HepG2 (cell line): ENCODE data around the gene HOXD4. TPM values are rescaled to one million over a fixed set of nuclear protein-coding genes. Genes with fewer than 3 reads are reported as not detected.

Source experiments
- ATAC-seq: fragments of 200-7000 bp; cut with Tn5 transposase; 3 replicates; pipeline ENCODE4 v1.9.1; 2020; ENCODE audit warnings: mild to moderate bottlenecking, moderate library complexity
- BruUV-seq: library from RNA; stranded (reverse); fragments of 400-500 nt; replicated peaks from 2 replicates; lab custom pipeline; 2021; lab: Mats Ljungman, UMichigan
- CTCF ChIA-PET: fragments of 300-600 bp; formaldehyde crosslinking; extraction: SDS; loops from one replicate; lab custom pipeline; 2021; ENCODE audit warnings: low total read pairs, inconsistent platforms, low intra/inter-chr PET ratio; lab: Yijun Ruan, JAX
- POLR2A ChIA-PET: fragments of 350-600 bp; sonication (Branson Sonifier 250); formaldehyde crosslinking; loops from one replicate; lab custom pipeline; 2020; ENCODE audit warnings: antibody characterized with exemption, inconsistent platforms; lab: Yijun Ruan, JAX
- DNase-seq: peaks from one replicate; pipeline ENCODE4 v3.0.0-alpha.2; 2015; ENCODE audit warnings: low spot score
- FAIRE-seq: peaks from 3 replicates; lab custom pipeline; 2011; peaks lifted over from hg19 to GRCh38; lab: Jason Lieb, UNC
- H2AFZ ChIP-seq: one replicate; pipeline ENCODE4 v1.6.1; 2011; ENCODE audit warnings: low read length, inconsistent platforms
- H3K27ac ChIP-seq: fragments of 300-600 bp; 3 replicates; pipeline ENCODE4 v1.8.0; 2011; ENCODE audit warnings: mixed run types, mild to moderate bottlenecking, mixed read lengths, low read length, inconsistent platforms; ENCODE audit not compliant: insufficient read depth; ENCODE audit errors: extremely low read length
- H3K27me3 ChIP-seq, 2 experiments: fragments of 200-600 bp in 1 of 2; 2 replicates in 1 of 2; 3 replicates in 1 of 2; pipeline versions ENCODE4 v1.6.0 to v1.8.0; 2011; ENCODE audit warnings: low read length in 2 of 2, mild to moderate bottlenecking in 2 of 2, moderate library complexity in 2 of 2, inconsistent platforms in 1 of 2; ENCODE audit not compliant: insufficient read depth in 2 of 2, control insufficient read depth in 1 of 2
- H3K36me3 ChIP-seq, 2 experiments: fragments of 200-600 bp in 1 of 2; replicated peaks in 1 of 2; 2 replicates in 1 of 2; 3 replicates in 1 of 2; pipeline versions ENCODE4 v1.5.1 to v1.8.0; 2011; ENCODE audit warnings: low read length in 2 of 2, inconsistent platforms in 1 of 2; ENCODE audit not compliant: insufficient read depth in 2 of 2, control insufficient read depth in 1 of 2
- H3K4me1 ChIP-seq: 2 replicates; pipeline ENCODE4 v1.5.1; 2012; ENCODE audit warnings: low read length, inconsistent platforms; ENCODE audit not compliant: insufficient read depth
- H3K4me2 ChIP-seq: 2 replicates; pipeline ENCODE4 v1.6.0; 2011; ENCODE audit warnings: low read depth, low read length, inconsistent platforms
- H3K4me3 ChIP-seq, 3 experiments: fragments of 200-600 bp in 1 of 3; sonication (generic), shearing (Covaris generic) in 1 of 3; replicated peaks in 1 of 3; 2 replicates each; pipeline ENCODE4 v1.5.1; 2011 to 2016; ENCODE audit warnings: low read length in 3 of 3, inconsistent platforms in 2 of 3, low read depth in 2 of 3, mild to moderate bottlenecking in 2 of 3, control low read depth in 1 of 3, mixed read lengths in 1 of 3; ENCODE audit not compliant: insufficient read depth in 1 of 3
- H3K79me2 ChIP-seq: one replicate; pipeline ENCODE4 v1.6.1; 2011; ENCODE audit warnings: low read length, inconsistent platforms; ENCODE audit not compliant: insufficient read depth
- H3K9ac ChIP-seq: 2 replicates; pipeline ENCODE4 v1.6.0; 2011; ENCODE audit warnings: mild to moderate bottlenecking, low read depth, low read length, inconsistent platforms; ENCODE audit not compliant: insufficient read depth
- H3K9me3 ChIP-seq: 2 replicates; pipeline ENCODE4 v1.5.1; 2012; ENCODE audit warnings: mild to moderate bottlenecking, low read length
- H4K20me1 ChIP-seq: 2 replicates; pipeline ENCODE4 v1.6.0; 2011; ENCODE audit warnings: inconsistent platforms, mild to moderate bottlenecking, low read length, moderate library complexity; ENCODE audit not compliant: insufficient read depth
- ASH2L ChIP-seq: fragments of 300-600, 200-600 bp; sonication (generic); IDR thresholded peaks from 2 replicates; pipeline ENCODE4 v1.7.0; 2017; ENCODE audit warnings: low read depth, mild to moderate bottlenecking, moderate library complexity, mixed read lengths, low read length; ENCODE audit not compliant: insufficient read length
- EZH2 ChIP-seq: conservative IDR thresholded peaks from 2 replicates; pipeline ENCODE4 v1.6.1; 2012; ENCODE audit warnings: mild to moderate bottlenecking, low read depth, low read length, moderate library complexity
- IRF2 ChIP-seq: IDR thresholded peaks from 2 replicates; pipeline ENCODE4 v1.6.1; 2018; ENCODE audit warnings: missing genetic modification reagents, missing compliant biosample characterization
- JUN ChIP-seq: sonication (generic); formaldehyde crosslinking; IDR thresholded peaks from 2 replicates; pipeline ENCODE4 v1.4.0; 2020; ENCODE audit warnings: mild to moderate bottlenecking, missing genetic modification reagents
- NR3C1 ChIP-seq: sonication (generic); formaldehyde crosslinking; IDR thresholded peaks from 2 replicates; pipeline ENCODE4 v1.4.0; 2020; ENCODE audit warnings: missing genetic modification reagents
- RBFOX2 ChIP-seq: fragments of 200-400 bp; formaldehyde crosslinking; IDR thresholded peaks from 2 replicates; pipeline ENCODE4 v1.6.1; 2017; ENCODE audit warnings: low read depth, mild to moderate bottlenecking, low read length
- RBM39 ChIP-seq: fragments of 200-400 bp; formaldehyde crosslinking; IDR thresholded peaks from one replicate; pipeline ENCODE4 v1.6.1; 2018; ENCODE audit warnings: antibody characterized with exemption, mild to moderate bottlenecking, low read depth, low read length; ENCODE audit not compliant: poor library complexity, severe bottlenecking
- RNF2 ChIP-seq: fragments of 450-650 bp; conservative IDR thresholded peaks from 2 replicates; pipeline ENCODE4 v1.6.1; 2016; ENCODE audit warnings: low read depth
- SPEN ChIP-seq: sonication (generic); formaldehyde crosslinking; IDR thresholded peaks from 2 replicates; pipeline ENCODE4 v1.5.1; 2020; ENCODE audit warnings: low read depth, mild to moderate bottlenecking, missing genetic modification reagents
- U2AF2 ChIP-seq: fragments of 200-400 bp; formaldehyde crosslinking; IDR thresholded peaks from 2 replicates; pipeline ENCODE4 v1.6.1; 2017; ENCODE audit warnings: low read depth, mild to moderate bottlenecking, low read length
- ZFX ChIP-seq: sonication (generic); formaldehyde crosslinking; IDR thresholded peaks from 2 replicates; pipeline ENCODE4 v1.4.0; 2020; ENCODE audit warnings: mild to moderate bottlenecking, low read depth, missing genetic modification reagents, moderate library complexity
- ZNF10 ChIP-seq: sonication (generic); formaldehyde crosslinking; IDR thresholded peaks from 2 replicates; pipeline ENCODE4 v1.4.0; 2020; ENCODE audit warnings: mild to moderate bottlenecking, low read depth, missing genetic modification reagents, borderline replicate concordance
- ZNF460 ChIP-seq: sonication (generic); formaldehyde crosslinking; IDR thresholded peaks from 2 replicates; pipeline ENCODE4 v1.5.1; 2020; ENCODE audit warnings: missing genetic modification reagents, mild to moderate bottlenecking, borderline replicate concordance
- ZNF563 ChIP-seq: sonication (generic); formaldehyde crosslinking; IDR thresholded peaks from 2 replicates; pipeline ENCODE4 v1.8.0; 2022; ENCODE audit warnings: mild to moderate bottlenecking, moderate library complexity, missing genetic modification reagents
- ZNF7 ChIP-seq: IDR thresholded peaks from 2 replicates; pipeline ENCODE4 v1.6.1; 2016; ENCODE audit warnings: missing biosample characterization, missing genetic modification reagents
- ZNF775 ChIP-seq: sonication (generic); formaldehyde crosslinking; IDR thresholded peaks from 2 replicates; pipeline ENCODE4 v1.4.0; 2020; ENCODE audit warnings: missing genetic modification reagents, mild to moderate bottlenecking, moderate library complexity, borderline replicate concordance
- ZNF878 ChIP-seq: sonication (generic); formaldehyde crosslinking; IDR thresholded peaks from 2 replicates; pipeline ENCODE4 v1.8.1; 2023; ENCODE audit warnings: mild to moderate bottlenecking, missing genetic modification reagents, moderate library complexity
- ZSCAN21 ChIP-seq: sonication (generic); formaldehyde crosslinking; IDR thresholded peaks from 2 replicates; pipeline ENCODE4 v1.8.0; 2022; ENCODE audit warnings: mild to moderate bottlenecking, missing genetic modification reagents, moderate library complexity, borderline replicate concordance
- WGBS: methylation state at CpG from one replicate; pipeline ENCODE4 v1.1.6; 2017; ENCODE audit warnings: low lambda C conversion rate; 5-methylcytosine and 5-hydroxymethylcytosine counted together
- in situ Hi-C: cut with HindIII; loops from 2 replicates; pipeline ENCODE4 v1.10.0; 2017; ENCODE audit warnings: low pct_unique_long_range_greater_than_20kb; ENCODE audit not compliant: extremely low pct_ligation_motif_present
- intact Hi-C: fragments of 100-400 bp; cut with micrococcal nuclease; formaldehyde crosslinking; loops from one replicate; pipeline ENCODE4 v1.10.0; 2022; ENCODE audit not compliant: unreplicated experiment
- polyA plus RNA-seq, 8 experiments: library from polyadenylated mRNA; depleted of rRNA in 3 of 8; stranded (reverse) in 7 of 8; unstranded in 1 of 8; fragments of >200 nt; fragmentation: Illumina TruSeq in 4 of 8; extraction: Trizol in 4 of 8; gene quantifications; 2 replicates each; pipeline versions ENCODE4 v1.2.1 to v1.2.3, GENCODE V29; 2011 to 2016; ENCODE audit warnings: low read depth in 4 of 8, missing spikeins in 1 of 8, mixed read lengths in 1 of 8; ENCODE audit not compliant: insufficient read depth in 1 of 8
- total RNA-seq, 5 experiments: library from RNA; depleted of rRNA; stranded (reverse); fragments of >200 nt; fragmentation: Illumina TruSeq; extraction: Trizol; gene quantifications; 2 replicates each; pipeline ENCODE4 v1.2.3, GENCODE V29; 2016; ENCODE audit warnings: low read depth in 1 of 5

Gene HOXD4
- total and polyA plus RNA-seq, 2 of the 13 experiments (the other 11 are each of a cell fraction or from before 2014, with no cell fraction given) = not detected

GRCh38 chr2:176129813-176130146 is 21.6 kb upstream of the HOXD4 start:
- DNase-seq (no peak), FAIRE-seq (no peak), ATAC-seq (no peak)
- intact Hi-C loops (no loop called here), in situ Hi-C loops (loop anchor here (5.0 kb wide), 4 partner anchors 423 to 1018 kb away; no protein-coding TSS in a partner anchor)
- Histone ChIP-seq H3K36me3 (no peaks in the 10 kb centered on the region), H2AFZ (no peak overlapping the region), H3K9me3 (no peaks in the 10 kb centered on the region), H3K9ac (no peak overlapping the region), H3K79me2 (no peaks in the 10 kb centered on the region), H3K4me1 (no peaks in the 10 kb centered on the region), H3K4me2 (no peak overlapping the region), H3K27me3 (peaks cover 9 to 81% of the 10 kb centered on the region in 2 experiments), H4K20me1 (no peaks in the 10 kb centered on the region; the same call in 1 of the 2 replicates), H3K27ac (no peak overlapping the region), H3K4me3 (no peak overlapping the region)
- TF ChIP-seq IRF2 (CRISPR knock-in tag) = no peak
- TF ChIP-seq RBFOX2 = no peak
- no peak for TF ChIP-seq JUN (CRISPR knock-in tag)
- no peak for TF ChIP-seq ZNF7 (CRISPR knock-in tag)
- TF ChIP-seq ZNF10 = no peak
- no peak for TF ChIP-seq ZNF878
- no peak for TF ChIP-seq ZNF460 (CRISPR knock-in tag)
- no peak for TF ChIP-seq EZH2
- TF ChIP-seq U2AF2 = no peak
- TF ChIP-seq ZNF775 (CRISPR knock-in tag) = no peak
- no peak for TF ChIP-seq NR3C1
- no peak for TF ChIP-seq RNF2
- no peak for TF ChIP-seq ASH2L
- no peak for TF ChIP-seq ZNF563 (CRISPR knock-in tag)
- no peak for TF ChIP-seq ZSCAN21
- no peak for TF ChIP-seq SPEN (CRISPR knock-in tag)
- no peak for TF ChIP-seq RBM39
- no peak for TF ChIP-seq ZFX (CRISPR knock-in tag)
- no TSS peak for BruUV-seq
- 75% methylated on average over 43 of the region's 43 CpGs for WGBS
- ChIA-PET CTCF (no interaction called here), POLR2A (no interaction called here)
